Measurements from ENCODE around the gene SERTAD1.

SERTAD1 gene

DNA sequence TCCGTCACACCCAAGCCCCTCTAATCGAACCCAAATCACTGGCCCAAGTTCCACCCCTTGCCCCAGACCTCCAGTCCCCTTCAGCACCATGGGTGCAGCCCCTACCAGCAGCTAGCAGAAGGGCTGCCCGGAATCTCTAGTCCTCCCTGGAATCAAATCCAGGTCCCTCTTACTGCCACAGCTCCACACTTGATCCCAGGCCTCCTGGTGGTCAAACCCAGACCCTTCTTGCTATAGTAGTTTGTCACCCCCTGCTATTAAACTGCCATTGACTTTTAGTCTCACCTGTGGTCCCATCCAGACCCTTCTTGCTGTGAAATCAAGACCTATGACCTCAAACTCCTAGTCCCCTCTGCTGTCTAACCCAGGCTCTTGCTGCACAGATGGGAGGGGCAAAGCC, 44.5 kb downstream of the SERTAD1 start:
- Histone ChIP-seq H3K4me1 (ENCODE audit: insufficient read depth, low read length) (no peaks in the 10 kb centered on the region), H3K36me3 (ENCODE audit: insufficient read depth, low read length) (peaks cover 18% of the 10 kb centered on the region), H3K9me3 (ENCODE audit: low read length) (no peaks in the 10 kb centered on the region), H2AFZ (ENCODE audit: low read depth, low read length) (no peak overlapping the region), H3K4me3 (ENCODE audit: low read length) (no peak overlapping the region), H3K27me3 (ENCODE audit: insufficient read depth, low read length) (no peaks in the 10 kb centered on the region)

DNA sequence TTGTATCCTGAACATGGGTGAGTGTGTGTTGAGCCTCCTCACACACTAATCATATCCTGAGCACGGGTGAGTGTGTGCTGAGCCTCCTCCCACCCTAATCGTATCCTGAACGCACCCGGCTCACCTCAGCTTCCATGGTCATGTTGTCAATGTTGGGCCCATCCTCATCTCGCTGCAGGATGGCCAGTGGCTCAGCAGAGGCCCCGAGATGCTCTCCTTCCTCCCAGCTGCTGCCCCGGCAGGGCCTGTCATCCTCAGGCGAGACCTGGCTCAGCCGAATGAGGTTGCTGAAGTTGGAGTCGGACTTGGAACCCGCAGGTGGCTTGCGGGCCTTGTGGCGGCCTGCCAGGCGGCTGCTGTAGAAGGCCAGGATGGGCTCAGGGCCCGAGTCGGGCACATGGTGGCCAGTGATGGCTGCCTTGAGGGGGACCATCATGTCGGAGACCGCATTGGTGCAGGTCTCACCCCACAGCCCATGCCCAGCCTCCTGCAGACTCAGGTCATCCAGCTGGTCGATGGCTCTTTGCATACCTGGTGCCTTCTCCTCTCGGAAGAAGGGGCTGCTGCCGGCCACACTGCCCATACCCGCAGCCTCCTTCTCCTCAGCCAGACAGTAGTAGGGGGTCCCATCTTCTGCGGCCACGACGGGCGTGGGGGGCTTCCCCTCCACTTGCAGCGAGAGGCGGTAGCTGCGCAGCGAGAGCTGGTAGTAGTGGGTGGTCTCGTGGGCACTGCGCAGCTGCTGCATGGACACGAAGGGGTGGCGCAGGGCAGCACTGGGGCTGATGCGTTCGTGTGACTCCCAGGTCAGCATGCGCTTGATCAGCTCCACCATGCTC, 45.4 kb downstream of the SERTAD1 start:
- H3K36me3 ChIP-seq (ENCODE audit: insufficient read depth, low read length), result peaks cover 19% of the 10 kb centered on the region
- H3K9me3 ChIP-seq (ENCODE audit: low read length), result no peaks in the 10 kb centered on the region
- H3K4me1 ChIP-seq (ENCODE audit: insufficient read depth, low read length), result no peaks in the 10 kb centered on the region
- H3K4me3 ChIP-seq (ENCODE audit: low read length), result no peak overlapping the region
- no peak overlapping the region for H2AFZ ChIP-seq (ENCODE audit: low read depth, low read length)
- H3K27me3 ChIP-seq (ENCODE audit: insufficient read depth, low read length), result no peaks in the 10 kb centered on the region

DNA sequence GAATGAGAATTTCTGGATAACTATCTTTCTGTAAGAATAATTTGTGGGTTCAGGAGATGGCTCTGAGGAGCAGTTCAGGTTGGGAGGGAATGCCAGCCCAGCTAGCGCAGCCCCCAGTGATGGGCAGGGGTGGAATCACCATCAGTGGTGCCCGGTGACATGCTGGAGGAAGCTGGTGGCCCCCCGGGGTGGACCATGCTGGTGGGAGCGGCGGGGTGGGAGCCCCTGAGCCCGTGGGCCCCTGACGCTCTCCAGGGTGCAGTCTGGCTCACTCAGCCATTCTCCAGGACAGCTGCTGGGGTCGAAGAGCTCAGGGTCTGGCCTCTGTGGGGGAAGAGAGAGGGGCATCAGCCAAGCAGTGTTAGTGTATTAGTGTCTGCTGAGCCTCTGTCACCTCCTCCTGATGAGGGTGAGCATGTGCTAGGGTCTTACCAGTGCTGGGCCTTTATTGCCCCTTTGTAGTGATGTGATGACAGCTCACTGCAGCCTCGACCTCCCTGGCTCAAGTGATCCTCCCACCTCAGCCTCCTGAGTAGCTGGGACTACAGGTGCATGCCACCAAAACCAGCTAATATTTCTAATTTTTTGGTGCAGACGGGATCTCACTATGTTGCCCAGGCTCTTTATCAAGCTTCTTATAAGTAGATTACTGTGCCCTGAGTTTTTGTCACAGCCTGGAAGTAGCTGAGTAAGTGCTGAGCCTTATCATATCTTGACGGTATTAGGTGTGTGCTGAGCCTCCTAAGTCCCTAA, 46.2 kb downstream of the SERTAD1 start:
- Histone ChIP-seq H3K36me3 (ENCODE audit: insufficient read depth, low read length) (peaks cover 20% of the 10 kb centered on the region), H3K4me1 (ENCODE audit: insufficient read depth, low read length) (no peaks in the 10 kb centered on the region), H3K9me3 (ENCODE audit: low read length) (no peaks in the 10 kb centered on the region), H2AFZ (ENCODE audit: low read depth, low read length) (no peak overlapping the region), H3K27me3 (ENCODE audit: insufficient read depth, low read length) (no peaks in the 10 kb centered on the region), H3K4me3 (ENCODE audit: low read length) (no peak overlapping the region)

DNA sequence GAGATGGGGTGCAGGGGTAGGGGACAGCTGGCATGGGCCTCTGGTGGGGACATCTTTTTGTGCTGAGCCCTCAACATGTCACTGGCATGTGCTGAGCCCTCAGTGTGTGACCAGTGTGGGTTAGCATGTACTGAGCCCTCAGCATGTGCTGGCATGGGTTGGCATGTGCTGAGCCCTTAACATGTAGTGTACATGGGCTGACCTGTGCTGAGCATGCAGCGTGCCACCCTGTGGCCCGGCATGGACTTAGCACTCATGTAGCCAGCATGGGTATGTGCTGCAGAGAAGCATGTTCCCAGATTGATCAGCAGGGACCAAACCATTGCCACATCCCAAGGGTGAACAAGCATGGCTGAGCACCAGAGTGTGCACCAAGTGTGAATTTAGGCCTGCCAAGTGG, 47.3 kb downstream of the SERTAD1 start:
- Histone ChIP-seq H3K4me1 (ENCODE audit: insufficient read depth, low read length) (no peaks in the 10 kb centered on the region), H3K4me3 (ENCODE audit: low read length) (no peak overlapping the region), H3K9me3 (ENCODE audit: low read length) (no peaks in the 10 kb centered on the region), H3K27me3 (ENCODE audit: insufficient read depth, low read length) (no peaks in the 10 kb centered on the region), H2AFZ (ENCODE audit: low read depth, low read length) (no peak overlapping the region), H3K36me3 (ENCODE audit: insufficient read depth, low read length) (peaks cover 28% of the 10 kb centered on the region)

DNA sequence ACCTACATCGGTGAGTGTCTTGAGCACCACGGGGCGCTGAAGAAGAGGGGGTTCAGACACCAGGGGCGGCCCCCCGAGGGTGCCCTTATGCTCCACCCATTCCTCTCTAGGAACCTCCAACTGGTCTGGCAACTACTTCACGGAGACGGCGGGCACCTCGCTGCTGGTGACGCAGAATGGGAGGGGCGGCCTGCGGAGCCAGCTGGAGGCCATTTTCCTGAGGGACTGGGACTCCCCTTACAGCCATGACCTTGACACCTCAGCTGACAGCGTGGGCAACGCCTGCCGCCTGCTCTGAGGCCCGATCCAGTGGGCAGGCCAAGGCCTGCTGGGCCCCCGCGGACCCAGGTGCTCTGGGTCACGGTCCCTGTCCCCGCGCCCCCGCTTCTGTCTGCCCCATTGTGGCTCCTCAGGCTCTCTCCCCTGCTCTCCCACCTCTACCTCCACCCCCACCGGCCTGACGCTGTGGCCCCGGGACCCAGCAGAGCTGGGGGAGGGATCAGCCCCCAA, 47.9 kb downstream of the SERTAD1 start:
- Histone ChIP-seq H3K9me3 (ENCODE audit: low read length) (no peaks in the 10 kb centered on the region), H3K4me1 (ENCODE audit: insufficient read depth, low read length) (no peaks in the 10 kb centered on the region), H3K36me3 (ENCODE audit: insufficient read depth, low read length) (peaks cover 31% of the 10 kb centered on the region), H3K27me3 (ENCODE audit: insufficient read depth, low read length) (no peaks in the 10 kb centered on the region), H3K4me3 (ENCODE audit: low read length) (no peak overlapping the region), H2AFZ (ENCODE audit: low read depth, low read length) (no peak overlapping the region)

DNA sequence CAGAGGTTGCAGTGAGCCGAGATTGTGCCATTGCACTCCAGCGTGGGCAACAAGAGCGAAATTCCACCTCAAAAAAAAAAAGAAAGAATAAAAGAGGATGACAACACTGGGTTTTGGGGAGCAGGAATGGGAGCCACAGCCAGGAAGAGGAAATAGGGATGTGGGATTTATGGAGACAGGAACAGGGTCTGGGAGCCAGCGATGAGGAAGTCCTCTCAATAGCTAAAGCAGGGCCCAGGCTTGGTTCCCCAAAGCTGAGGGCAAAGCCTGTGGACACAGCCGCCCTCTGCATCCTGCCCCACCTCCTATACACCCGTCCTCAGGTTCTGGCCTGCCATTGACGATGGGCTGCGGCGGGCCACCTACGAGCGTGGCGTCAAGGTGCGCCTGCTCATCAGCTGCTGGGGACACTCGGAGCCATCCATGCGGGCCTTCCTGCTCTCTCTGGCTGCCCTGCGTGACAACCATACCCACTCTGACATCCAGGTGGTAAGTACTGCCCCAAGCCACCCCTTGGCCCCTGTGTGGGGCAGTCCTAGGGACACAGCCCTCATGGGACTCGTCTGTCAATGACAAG, 49.4 kb downstream of the SERTAD1 start:
- Histone ChIP-seq H3K36me3 (ENCODE audit: insufficient read depth, low read length) (peaks cover 45% of the 10 kb centered on the region), H3K4me3 (ENCODE audit: low read length) (no peak overlapping the region), H2AFZ (ENCODE audit: low read depth, low read length) (no peak overlapping the region), H3K9me3 (ENCODE audit: low read length) (no peaks in the 10 kb centered on the region), H3K4me1 (ENCODE audit: insufficient read depth, low read length) (no peaks in the 10 kb centered on the region), H3K27me3 (ENCODE audit: insufficient read depth, low read length) (no peaks in the 10 kb centered on the region)

DNA sequence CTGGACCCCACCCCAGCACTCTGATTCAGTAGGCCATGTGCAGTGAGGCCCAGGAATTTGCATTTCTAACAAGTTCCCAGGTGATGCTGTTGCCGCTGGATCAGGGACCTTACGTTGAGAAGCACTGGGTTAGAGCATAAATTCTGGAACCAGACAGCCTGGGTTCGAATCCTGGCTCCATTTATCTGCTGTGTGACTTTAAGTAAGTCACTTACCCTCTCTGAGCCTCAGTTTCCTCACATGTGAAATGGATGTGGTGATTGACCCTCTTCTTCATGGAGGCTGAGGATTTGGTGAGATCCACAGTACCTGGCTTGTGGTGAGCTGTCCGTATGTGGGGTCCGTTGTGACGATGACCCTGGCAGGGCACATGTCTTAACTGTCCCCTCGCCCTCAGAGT, 51.7 kb downstream of the SERTAD1 start:
- no peak overlapping the region for H3K4me3 ChIP-seq (ENCODE audit: low read length)
- no peaks in the 10 kb centered on the region for H3K9me3 ChIP-seq (ENCODE audit: low read length)
- H3K27me3 ChIP-seq (ENCODE audit: insufficient read depth, low read length), result no peaks in the 10 kb centered on the region
- peaks cover 65% of the 10 kb centered on the region for H3K36me3 ChIP-seq (ENCODE audit: insufficient read depth, low read length)
- no peak overlapping the region for H2AFZ ChIP-seq (ENCODE audit: low read depth, low read length)
- H3K4me1 ChIP-seq (ENCODE audit: insufficient read depth, low read length), result no peaks in the 10 kb centered on the region

DNA sequence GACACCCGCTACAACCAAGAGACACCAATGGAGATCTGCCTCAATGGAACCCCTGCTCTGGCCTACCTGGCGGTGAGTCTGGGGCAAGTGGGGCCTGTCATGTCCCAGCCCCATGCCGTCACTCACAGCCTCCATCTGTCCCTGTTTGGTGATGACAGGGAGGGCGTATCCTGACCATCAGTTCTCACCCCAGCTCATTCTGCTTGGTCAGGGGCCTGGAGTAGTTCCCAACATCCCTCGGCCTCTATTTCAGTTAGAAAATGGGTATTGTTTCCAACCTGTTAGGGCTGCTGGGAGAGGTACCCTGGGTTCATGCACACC, 54.0 kb downstream of the SERTAD1 start:
- H2AFZ ChIP-seq (ENCODE audit: low read depth, low read length), result no peak overlapping the region
- no peak overlapping the region for H3K4me3 ChIP-seq (ENCODE audit: low read length)
- peaks cover 59% of the 10 kb centered on the region for H3K36me3 ChIP-seq (ENCODE audit: insufficient read depth, low read length)
- H3K27me3 ChIP-seq (ENCODE audit: insufficient read depth, low read length), result no peaks in the 10 kb centered on the region
- H3K4me1 ChIP-seq (ENCODE audit: insufficient read depth, low read length), result peaks cover 8% of the 10 kb centered on the region
- H3K9me3 ChIP-seq (ENCODE audit: low read length), result no peaks in the 10 kb centered on the region

All from neuron (in vitro differentiated cells).